Testis (tissue), 2 donors: Measurements from ENCODE around the gene CRB1.

Experiments
- POLR2A ChIP-seq: fragments of 450-650 bp; IDR thresholded peaks from one replicate; pipeline ENCODE4 v1.6.1; 2017; ENCODE audit warnings: antibody characterized with exemption, mild to moderate bottlenecking, moderate library complexity
- TF ChIP-seq, protein P1 (sequence below), 3 experiments: fragments of 450-650 bp in 2 of 3; fragments of 200-600 bp in 1 of 3; sonication (generic) in 1 of 3; IDR thresholded peaks; one replicate each; pipeline ENCODE4 v1.5.1; 2016 to 2019; ENCODE audit warnings: antibody characterized with exemption in 3 of 3, mild to moderate bottlenecking in 2 of 3, moderate library complexity in 1 of 3

DNA sequence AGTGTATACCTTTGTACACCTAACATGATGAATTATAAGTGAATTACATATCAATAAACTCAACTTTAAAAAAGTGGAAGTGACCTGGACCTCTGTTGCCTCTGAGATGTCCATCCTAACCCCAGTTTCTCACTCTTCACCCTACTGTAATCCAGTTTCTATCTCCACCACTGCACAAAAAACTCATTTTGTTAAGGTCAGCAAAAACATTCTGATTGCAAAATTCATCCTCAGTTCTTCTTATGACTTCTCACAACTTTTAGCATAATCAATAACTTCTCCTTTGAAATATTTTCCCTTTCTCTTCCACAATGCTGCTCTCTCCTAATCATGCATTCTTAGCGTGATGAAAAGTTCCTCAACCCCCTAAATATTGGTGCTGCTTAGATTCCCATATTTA, 129.8 kb downstream of the CRB1 start:
- TF ChIP-seq, protein P1, sequence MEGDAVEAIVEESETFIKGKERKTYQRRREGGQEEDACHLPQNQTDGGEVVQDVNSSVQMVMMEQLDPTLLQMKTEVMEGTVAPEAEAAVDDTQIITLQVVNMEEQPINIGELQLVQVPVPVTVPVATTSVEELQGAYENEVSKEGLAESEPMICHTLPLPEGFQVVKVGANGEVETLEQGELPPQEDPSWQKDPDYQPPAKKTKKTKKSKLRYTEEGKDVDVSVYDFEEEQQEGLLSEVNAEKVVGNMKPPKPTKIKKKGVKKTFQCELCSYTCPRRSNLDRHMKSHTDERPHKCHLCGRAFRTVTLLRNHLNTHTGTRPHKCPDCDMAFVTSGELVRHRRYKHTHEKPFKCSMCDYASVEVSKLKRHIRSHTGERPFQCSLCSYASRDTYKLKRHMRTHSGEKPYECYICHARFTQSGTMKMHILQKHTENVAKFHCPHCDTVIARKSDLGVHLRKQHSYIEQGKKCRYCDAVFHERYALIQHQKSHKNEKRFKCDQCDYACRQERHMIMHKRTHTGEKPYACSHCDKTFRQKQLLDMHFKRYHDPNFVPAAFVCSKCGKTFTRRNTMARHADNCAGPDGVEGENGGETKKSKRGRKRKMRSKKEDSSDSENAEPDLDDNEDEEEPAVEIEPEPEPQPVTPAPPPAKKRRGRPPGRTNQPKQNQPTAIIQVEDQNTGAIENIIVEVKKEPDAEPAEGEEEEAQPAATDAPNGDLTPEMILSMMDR (IDR thresholded peaks at IDR 0.05), result no peak
- no peak for TF ChIP-seq POLR2A
